ENCODE results near the gene PML.

The PML gene

GRCh38 chr15:74032606-74033561 is 38.4 kb downstream of the PML start (continued):
- no peak for TF ChIP-seq ZSCAN5A (tag by site-specific recombination; IDR thresholded peaks at IDR 0.05)
- TF ChIP-seq, protein P1, sequence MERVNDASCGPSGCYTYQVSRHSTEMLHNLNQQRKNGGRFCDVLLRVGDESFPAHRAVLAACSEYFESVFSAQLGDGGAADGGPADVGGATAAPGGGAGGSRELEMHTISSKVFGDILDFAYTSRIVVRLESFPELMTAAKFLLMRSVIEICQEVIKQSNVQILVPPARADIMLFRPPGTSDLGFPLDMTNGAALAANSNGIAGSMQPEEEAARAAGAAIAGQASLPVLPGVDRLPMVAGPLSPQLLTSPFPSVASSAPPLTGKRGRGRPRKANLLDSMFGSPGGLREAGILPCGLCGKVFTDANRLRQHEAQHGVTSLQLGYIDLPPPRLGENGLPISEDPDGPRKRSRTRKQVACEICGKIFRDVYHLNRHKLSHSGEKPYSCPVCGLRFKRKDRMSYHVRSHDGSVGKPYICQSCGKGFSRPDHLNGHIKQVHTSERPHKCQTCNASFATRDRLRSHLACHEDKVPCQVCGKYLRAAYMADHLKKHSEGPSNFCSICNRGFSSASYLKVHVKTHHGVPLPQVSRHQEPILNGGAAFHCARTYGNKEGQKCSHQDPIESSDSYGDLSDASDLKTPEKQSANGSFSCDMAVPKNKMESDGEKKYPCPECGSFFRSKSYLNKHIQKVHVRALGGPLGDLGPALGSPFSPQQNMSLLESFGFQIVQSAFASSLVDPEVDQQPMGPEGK (tag by site-specific recombination; IDR thresholded peaks at IDR 0.05): no peak
- TF ChIP-seq BCL11A (tag by site-specific recombination; IDR thresholded peaks at IDR 0.05; ENCODE audit: low read depth): no peak
- TF ChIP-seq PBX3 (CRISPR knock-in tag; IDR thresholded peaks at IDR 0.05): no peak

GRCh38 chr15:74034206-74034755 is 39.8 kb downstream of the PML start:
- Histone ChIP-seq H3K4me1 (ENCODE audit: control insufficient read depth, insufficient read depth, low read length) (no peaks in the 10 kb centered on the region), H3K9me3 (ENCODE audit: control insufficient read depth, insufficient read depth, low read depth, low read length) (no peaks in the 10 kb centered on the region), H3K4me3 (ENCODE audit: low read depth, low read length) (no peak overlapping the region), H3K36me3 (ENCODE audit: control insufficient read depth in 2 of 2, insufficient read depth in 1 of 2, low read length in 2 of 2) (peaks cover 0 to 30% of the 10 kb centered on the region in 2 experiments; a peak in 1 of 3 replicates), H3K27ac (ENCODE audit: extremely low read depth, low read depth, low read length) (no peak overlapping the region)
- ChIA-PET POLR2A (no interaction called here), CTCF (interaction anchor here (0.6 to 8.1 kb wide), 4 partner anchors 14 to 83 kb away, joined by 4 to 248 read pairs (median 8); no protein-coding TSS in a partner anchor)
- TF ChIP-seq, protein P2, sequence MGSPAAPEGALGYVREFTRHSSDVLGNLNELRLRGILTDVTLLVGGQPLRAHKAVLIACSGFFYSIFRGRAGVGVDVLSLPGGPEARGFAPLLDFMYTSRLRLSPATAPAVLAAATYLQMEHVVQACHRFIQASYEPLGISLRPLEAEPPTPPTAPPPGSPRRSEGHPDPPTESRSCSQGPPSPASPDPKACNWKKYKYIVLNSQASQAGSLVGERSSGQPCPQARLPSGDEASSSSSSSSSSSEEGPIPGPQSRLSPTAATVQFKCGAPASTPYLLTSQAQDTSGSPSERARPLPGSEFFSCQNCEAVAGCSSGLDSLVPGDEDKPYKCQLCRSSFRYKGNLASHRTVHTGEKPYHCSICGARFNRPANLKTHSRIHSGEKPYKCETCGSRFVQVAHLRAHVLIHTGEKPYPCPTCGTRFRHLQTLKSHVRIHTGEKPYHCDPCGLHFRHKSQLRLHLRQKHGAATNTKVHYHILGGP (tag by site-specific recombination; IDR thresholded peaks at IDR 0.05): no peak
- TF ChIP-seq BCL11B (tag by site-specific recombination; IDR thresholded peaks at IDR 0.05; ENCODE audit: low read depth): no peak
- no peak for TF ChIP-seq ZNF629 (tag by site-specific recombination; IDR thresholded peaks at IDR 0.05)
- TF ChIP-seq ZNF510 (tag by site-specific recombination; IDR thresholded peaks at IDR 0.05; ENCODE audit: insufficient replicate concordance): no peak
- TF ChIP-seq TRIM28 (IDR thresholded peaks at IDR 0.05; ENCODE audit: borderline replicate concordance, low read length): no peak
- TF ChIP-seq ZIC2 (tag by site-specific recombination; IDR thresholded peaks at IDR 0.05): peak; percentile 84

GRCh38 chr15:74035121-74036017 is 40.9 kb downstream of the PML start:
- ChIA-PET CTCF (interaction anchor here (0.6 to 11.5 kb wide), 10 partner anchors 8 to 716 kb away, joined by 3 to 248 read pairs (median 12); partner anchors contain the start of gene PML), POLR2A (no interaction called here)
- Histone ChIP-seq H3K4me3 (ENCODE audit: low read depth, low read length) (no peak overlapping the region), H3K9me3 (ENCODE audit: control insufficient read depth, insufficient read depth, low read depth, low read length) (no peaks in the 10 kb centered on the region), H3K27ac (ENCODE audit: extremely low read depth, low read depth, low read length) (no peak overlapping the region), H3K36me3 (ENCODE audit: control insufficient read depth in 2 of 2, insufficient read depth in 1 of 2, low read length in 2 of 2) (peaks cover 0 to 30% of the 10 kb centered on the region in 2 experiments; a peak in 1 of 3 replicates), H3K4me1 (ENCODE audit: control insufficient read depth, insufficient read depth, low read length) (no peaks in the 10 kb centered on the region; the same call in 1 of the 2 replicates)
- TF ChIP-seq GLIS2 (tag by site-specific recombination; IDR thresholded peaks at IDR 0.05) (peak; percentile 41; the same call in 1 of the 2 replicates), ZNF140 (tag by site-specific recombination; IDR thresholded peaks at IDR 0.05) (no peak), ZNF266 (tag by site-specific recombination; IDR thresholded peaks at IDR 0.05; ENCODE audit: low read depth) (no peak), ZBTB10 (tag by site-specific recombination; IDR thresholded peaks at IDR 0.05) (no peak)
